Prostate gland (tissue), 2 donors: ENCODE measurements around the gene KCNMB4.

Source experiments
- POLR2AphosphoS5 ChIP-seq: sonication (generic); formaldehyde crosslinking; IDR thresholded peaks from one replicate; pipeline ENCODE4 v1.6.1; 2017; ENCODE audit warnings: antibody characterized with exemption
- TF ChIP-seq, protein P1 (sequence below), 4 experiments: fragments of 200-600 bp in 2 of 4; fragments of 450-650 bp in 2 of 4; sonication (generic) in 2 of 4; IDR thresholded peaks; 1 replicate in 3 of 4; 2 replicates in 1 of 4; pipeline ENCODE4 v1.5.1; 2016 to 2019; ENCODE audit warnings: antibody characterized with exemption in 4 of 4, mild to moderate bottlenecking in 2 of 4, moderate library complexity in 2 of 4

DNA sequence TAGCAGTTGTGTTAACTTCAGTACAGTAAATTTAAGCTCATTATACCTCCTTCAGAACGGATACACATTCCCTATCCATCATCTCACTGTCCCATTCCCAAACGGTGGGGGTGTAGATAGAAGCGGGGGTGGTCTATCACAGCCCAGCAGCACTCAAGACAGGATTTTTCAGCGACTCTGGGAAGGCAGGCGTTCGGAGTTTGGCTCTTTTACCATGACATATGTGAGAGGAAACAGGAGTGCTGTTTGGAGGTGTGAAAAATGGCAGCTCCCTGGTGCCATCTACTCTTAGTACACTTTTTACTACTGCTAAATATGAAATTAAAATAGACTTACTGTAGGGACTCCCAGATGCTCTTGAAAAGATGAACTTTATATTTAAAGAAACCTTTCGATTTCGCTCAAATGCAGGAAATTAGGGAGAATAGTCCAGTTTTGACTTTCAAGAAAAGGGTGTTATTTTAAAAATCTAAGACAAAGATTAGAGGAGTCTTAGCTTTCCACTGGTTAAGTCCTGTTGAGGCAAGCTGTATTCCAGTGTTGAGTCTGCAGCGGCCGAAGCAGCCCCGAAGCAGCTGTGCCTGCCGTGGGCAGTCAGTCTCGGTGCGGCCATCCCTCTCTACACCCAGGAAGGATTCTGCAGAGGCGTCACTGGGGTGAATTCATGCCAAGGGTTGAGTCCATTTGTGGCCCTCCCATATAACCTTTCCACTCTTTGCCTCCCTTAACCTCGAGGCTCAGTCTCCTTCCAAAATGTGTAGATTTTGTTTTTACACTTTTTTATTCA lies 42.1 kb downstream of the KCNMB4 start:
- TF ChIP-seq, protein P1, sequence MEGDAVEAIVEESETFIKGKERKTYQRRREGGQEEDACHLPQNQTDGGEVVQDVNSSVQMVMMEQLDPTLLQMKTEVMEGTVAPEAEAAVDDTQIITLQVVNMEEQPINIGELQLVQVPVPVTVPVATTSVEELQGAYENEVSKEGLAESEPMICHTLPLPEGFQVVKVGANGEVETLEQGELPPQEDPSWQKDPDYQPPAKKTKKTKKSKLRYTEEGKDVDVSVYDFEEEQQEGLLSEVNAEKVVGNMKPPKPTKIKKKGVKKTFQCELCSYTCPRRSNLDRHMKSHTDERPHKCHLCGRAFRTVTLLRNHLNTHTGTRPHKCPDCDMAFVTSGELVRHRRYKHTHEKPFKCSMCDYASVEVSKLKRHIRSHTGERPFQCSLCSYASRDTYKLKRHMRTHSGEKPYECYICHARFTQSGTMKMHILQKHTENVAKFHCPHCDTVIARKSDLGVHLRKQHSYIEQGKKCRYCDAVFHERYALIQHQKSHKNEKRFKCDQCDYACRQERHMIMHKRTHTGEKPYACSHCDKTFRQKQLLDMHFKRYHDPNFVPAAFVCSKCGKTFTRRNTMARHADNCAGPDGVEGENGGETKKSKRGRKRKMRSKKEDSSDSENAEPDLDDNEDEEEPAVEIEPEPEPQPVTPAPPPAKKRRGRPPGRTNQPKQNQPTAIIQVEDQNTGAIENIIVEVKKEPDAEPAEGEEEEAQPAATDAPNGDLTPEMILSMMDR (IDR thresholded peaks at IDR 0.05): no peak
- TF ChIP-seq POLR2AphosphoS5: no peak
